Breast epithelium (tissue), 4 donors: Measurements from ENCODE around the gene C11orf97. TPM values are rescaled to one million over a fixed set of nuclear protein-coding genes. Genes with fewer than 3 reads are reported as not detected.

Experiments used
- DNase-seq, 2 donors: peaks; one replicate each; pipeline ENCODE4 v3.0.0-alpha.2; 2019; ENCODE audit warnings: low spot score in 2 of 2
- H3K27ac ChIP-seq, 2 donors: fragments of 200-600 bp; sonication (generic) in 1 of 2; one replicate each; pipeline ENCODE4 v1.5.1; 2016 to 2019; ENCODE audit warnings: mild to moderate bottlenecking in 1 of 2
- H3K27me3 ChIP-seq, 2 donors: fragments of 200-600 bp; sonication (generic) in 1 of 2; one replicate each; pipeline versions ENCODE4 v1.5.1 to v1.6.0; 2017 to 2019; ENCODE audit warnings: control low read depth in 1 of 2, mild to moderate bottlenecking in 1 of 2
- H3K36me3 ChIP-seq: fragments of 200-600 bp; one replicate; pipeline ENCODE4 v1.5.1; 2019
- H3K4me1 ChIP-seq, 2 donors: fragments of 200-600 bp; sonication (generic); one replicate each; pipeline ENCODE4 v1.5.1; 2016 to 2019; ENCODE audit warnings: control low read depth in 1 of 2
- H3K4me3 ChIP-seq, 3 donors: fragments of 200-600 bp; sonication (generic); 1 replicate in 2 of 3; 2 replicates in 1 of 3; pipeline ENCODE4 v1.5.1; 2016 to 2019; ENCODE audit warnings: mild to moderate bottlenecking in 3 of 3, moderate library complexity in 2 of 3
- H3K9me3 ChIP-seq, 2 donors: fragments of 200-600 bp; sonication (generic) in 1 of 2; one replicate each; pipeline ENCODE4 v1.5.1; 2016 to 2019; ENCODE audit warnings: control low read depth in 1 of 2
- POLR2A ChIP-seq: fragments of 450-650 bp; IDR thresholded peaks from one replicate; pipeline ENCODE4 v1.6.1; 2016; ENCODE audit warnings: antibody characterized with exemption, mild to moderate bottlenecking, moderate library complexity
- POLR2AphosphoS5 ChIP-seq, 3 donors: sonication (generic); formaldehyde crosslinking; IDR thresholded peaks; one replicate each; pipeline ENCODE4 v1.6.1; 2017; ENCODE audit warnings: antibody characterized with exemption in 3 of 3
- intact Hi-C: fragments of 100-400 bp; cut with DNase I; formaldehyde crosslinking; loops from one replicate; pipeline ENCODE4 v1.15.1; 2023; ENCODE audit warnings: low total_unique reads
- total RNA-seq, 3 donors: library from RNA; depleted of rRNA; stranded (reverse); fragments of >200 nt; gene quantifications; one replicate each; pipeline ENCODE4 v1.1.0, GENCODE V29; 2016
- TF ChIP-seq, protein P1 (sequence below), 3 donors: fragments of 450-650 bp; IDR thresholded peaks; one replicate each; pipeline ENCODE4 v1.5.1; 2016 to 2017; ENCODE audit warnings: antibody characterized with exemption in 3 of 3, mild to moderate bottlenecking in 3 of 3, moderate library complexity in 3 of 3

The C11orf97 gene
- total RNA-seq, 3 donors from 2014 or later = not detected

DNA sequence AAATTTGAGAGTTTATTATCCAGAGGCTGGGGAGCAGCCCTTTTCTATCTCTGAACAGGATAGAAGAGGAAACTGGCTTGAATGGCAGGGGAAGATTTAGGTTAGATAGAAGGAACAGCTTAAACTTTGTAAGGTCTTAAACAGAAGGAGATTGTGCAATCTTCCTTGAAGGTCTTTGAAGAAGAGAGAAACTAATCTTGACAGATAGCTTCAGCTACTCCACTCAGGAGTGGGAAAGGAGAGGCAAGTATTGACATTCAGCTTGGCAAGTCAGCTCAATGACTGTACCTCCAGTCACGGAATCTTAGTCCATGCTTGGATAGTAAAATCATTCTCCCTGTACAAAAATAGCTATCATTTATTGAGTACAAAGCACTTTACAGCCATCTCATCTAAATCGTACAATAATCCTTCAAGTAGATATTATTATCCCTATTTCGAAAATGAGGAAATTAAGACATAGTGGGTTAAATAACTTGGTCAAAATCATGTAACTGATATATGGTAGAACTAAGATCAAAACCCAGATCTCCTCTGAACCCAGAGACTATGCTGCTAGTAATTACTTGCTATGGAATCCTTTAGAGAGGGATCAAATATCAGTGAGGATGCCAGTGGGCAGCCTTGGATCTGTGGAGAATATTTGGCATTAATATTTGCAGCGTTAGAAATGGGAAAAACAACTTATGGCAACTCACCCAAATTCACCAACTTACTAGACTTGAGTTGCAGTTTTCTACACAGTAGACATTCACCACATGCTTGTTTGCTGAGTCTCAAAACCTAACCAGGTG is 14.6 kb downstream of the C11orf97 start:
- DNase-seq = no peak
- intact Hi-C loops = no loop called here
- Histone ChIP-seq H3K9me3 (no peaks in the 10 kb centered on the region), H3K36me3 (no peaks in the 10 kb centered on the region), H3K27ac (no peak overlapping the region), H3K4me3 (no peak overlapping the region), H3K4me1 (no peaks in the 10 kb centered on the region), H3K27me3 (no peaks in the 10 kb centered on the region)
- no peak for TF ChIP-seq POLR2AphosphoS5 (IDR thresholded peaks at IDR 0.05)
- no peak for TF ChIP-seq POLR2A
- TF ChIP-seq, protein P1, sequence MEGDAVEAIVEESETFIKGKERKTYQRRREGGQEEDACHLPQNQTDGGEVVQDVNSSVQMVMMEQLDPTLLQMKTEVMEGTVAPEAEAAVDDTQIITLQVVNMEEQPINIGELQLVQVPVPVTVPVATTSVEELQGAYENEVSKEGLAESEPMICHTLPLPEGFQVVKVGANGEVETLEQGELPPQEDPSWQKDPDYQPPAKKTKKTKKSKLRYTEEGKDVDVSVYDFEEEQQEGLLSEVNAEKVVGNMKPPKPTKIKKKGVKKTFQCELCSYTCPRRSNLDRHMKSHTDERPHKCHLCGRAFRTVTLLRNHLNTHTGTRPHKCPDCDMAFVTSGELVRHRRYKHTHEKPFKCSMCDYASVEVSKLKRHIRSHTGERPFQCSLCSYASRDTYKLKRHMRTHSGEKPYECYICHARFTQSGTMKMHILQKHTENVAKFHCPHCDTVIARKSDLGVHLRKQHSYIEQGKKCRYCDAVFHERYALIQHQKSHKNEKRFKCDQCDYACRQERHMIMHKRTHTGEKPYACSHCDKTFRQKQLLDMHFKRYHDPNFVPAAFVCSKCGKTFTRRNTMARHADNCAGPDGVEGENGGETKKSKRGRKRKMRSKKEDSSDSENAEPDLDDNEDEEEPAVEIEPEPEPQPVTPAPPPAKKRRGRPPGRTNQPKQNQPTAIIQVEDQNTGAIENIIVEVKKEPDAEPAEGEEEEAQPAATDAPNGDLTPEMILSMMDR (IDR thresholded peaks at IDR 0.05) = no peak

DNA sequence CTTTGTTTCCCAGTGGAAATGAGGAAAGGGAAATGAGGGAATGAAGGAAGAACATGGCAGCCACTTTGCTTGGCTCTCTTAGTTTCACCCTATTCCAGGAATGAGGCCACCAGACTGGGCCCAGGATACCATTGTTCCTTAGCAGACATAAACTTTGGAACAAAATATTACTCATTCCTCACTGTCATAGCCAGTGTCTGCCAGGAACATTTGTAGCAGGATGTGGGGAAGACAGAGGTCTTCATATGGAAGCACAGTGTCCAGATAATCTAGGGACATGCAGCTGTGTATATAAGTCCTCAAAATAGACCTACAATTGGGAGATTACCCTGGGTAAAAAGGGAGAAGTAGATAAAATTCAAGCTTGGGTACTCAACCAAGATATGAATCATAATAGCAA is 16.3 kb downstream of the C11orf97 start:
- H3K27ac ChIP-seq = no peak overlapping the region
- no peak for DNase-seq
- intact Hi-C loops = no loop called here
- H3K27me3 ChIP-seq = no peaks in the 10 kb centered on the region
- TF ChIP-seq POLR2AphosphoS5 (IDR thresholded peaks at IDR 0.05) = no peak
- TF ChIP-seq POLR2A = no peak
- TF ChIP-seq, protein P1 (IDR thresholded peaks at IDR 0.05) = no peak
- no peaks in the 10 kb centered on the region for H3K9me3 ChIP-seq
- no peak overlapping the region for H3K4me3 ChIP-seq
- H3K4me1 ChIP-seq = no peaks in the 10 kb centered on the region
- H3K36me3 ChIP-seq = no peaks in the 10 kb centered on the region

DNA sequence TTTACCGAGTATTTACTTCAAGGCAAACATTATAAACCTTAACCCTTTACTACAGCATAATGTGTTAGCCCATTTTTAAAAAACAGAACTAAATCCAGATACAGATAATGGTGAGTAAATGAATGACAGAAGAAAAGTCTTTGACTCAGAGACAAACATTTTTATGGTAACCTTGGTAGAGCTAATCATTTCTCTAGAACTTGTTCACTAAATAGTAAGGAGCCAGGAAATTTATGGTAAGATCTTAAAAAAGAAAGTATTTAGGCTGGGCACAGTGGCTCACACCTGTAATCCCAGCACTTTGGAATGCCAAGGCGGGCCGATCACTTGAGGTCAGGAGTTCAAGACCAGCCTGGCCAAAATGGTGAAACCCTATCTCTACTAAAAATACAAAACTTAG is 19.9 kb downstream of the C11orf97 start:
- no peak overlapping the region for H3K4me3 ChIP-seq
- TF ChIP-seq POLR2A (no peak), POLR2AphosphoS5 (IDR thresholded peaks at IDR 0.05) (no peak)
- TF ChIP-seq, protein P1 (IDR thresholded peaks at IDR 0.05) = no peak
- H3K9me3 ChIP-seq = no peaks in the 10 kb centered on the region
- DNase-seq = no peak
- no peaks in the 10 kb centered on the region for H3K36me3 ChIP-seq
- H3K27ac ChIP-seq = no peak overlapping the region
- no peaks in the 10 kb centered on the region for H3K4me1 ChIP-seq
- intact Hi-C loops = no loop called here
- no peaks in the 10 kb centered on the region for H3K27me3 ChIP-seq

GRCh38 chr11:94533206-94533605 is 20.9 kb downstream of the C11orf97 start:
- intact Hi-C loops = no loop called here
- no peak overlapping the region for H3K27ac ChIP-seq
- H3K4me3 ChIP-seq = no peak overlapping the region
- no peaks in the 10 kb centered on the region for H3K4me1 ChIP-seq
- no peak for TF ChIP-seq POLR2AphosphoS5 (IDR thresholded peaks at IDR 0.05)
- no peak for TF ChIP-seq POLR2A
- no peaks in the 10 kb centered on the region for H3K9me3 ChIP-seq
- DNase-seq = no peak
- H3K36me3 ChIP-seq = no peaks in the 10 kb centered on the region
- no peaks in the 10 kb centered on the region for H3K27me3 ChIP-seq

- Histone ChIP-seq H3K27ac (no peak overlapping the region), H3K27me3 (no peaks in the 10 kb centered on the region), H3K4me3 (no peak overlapping the region), H3K36me3 (no peaks in the 10 kb centered on the region), H3K9me3 (no peaks in the 10 kb centered on the region), H3K4me1 (no peaks in the 10 kb centered on the region)
- intact Hi-C loops = no loop called here
- TF ChIP-seq, protein P1 (IDR thresholded peaks at IDR 0.05) = no peak
- no peak for TF ChIP-seq POLR2AphosphoS5 (IDR thresholded peaks at IDR 0.05)
- no peak for TF ChIP-seq POLR2A
- DNase-seq = no peak
Measured at GRCh38 chr11:94533696-94534630, 21.7 kb downstream of the C11orf97 start.
